Mesenchymal stem cell (in vitro differentiated cells and primary cell): ENCODE data around the gene PPA1.

Source experiments
- DNase-seq: peaks from one replicate; pipeline ENCODE4 v3.0.0-alpha.2; 2013
- H2AFZ ChIP-seq: one replicate; pipeline ENCODE4 v1.6.1; 2013; ENCODE audit warnings: low read depth, mild to moderate bottlenecking, control low read depth, inconsistent platforms, low read length, moderate library complexity
- H2AK5ac ChIP-seq: 2 replicates; pipeline ENCODE4 v1.6.1; 2013; ENCODE audit warnings: low read length, moderate library complexity, mild to moderate bottlenecking, inconsistent platforms; ENCODE audit not compliant: severe bottlenecking
- H2BK120ac ChIP-seq: one replicate; pipeline ENCODE4 v1.6.1; 2013; ENCODE audit warnings: low read depth, mild to moderate bottlenecking, inconsistent platforms, low read length, moderate library complexity
- H2BK12ac ChIP-seq, 2 experiments: one replicate each; pipeline ENCODE4 v1.6.1; 2013; ENCODE audit warnings: inconsistent platforms in 2 of 2, low read length in 2 of 2, mild to moderate bottlenecking in 2 of 2, moderate library complexity in 2 of 2, control low read depth in 1 of 2
- H2BK15ac ChIP-seq: one replicate; pipeline ENCODE4 v1.6.1; 2013; ENCODE audit warnings: mild to moderate bottlenecking, low read depth, inconsistent platforms; ENCODE audit not compliant: poor library complexity, severe bottlenecking
- H2BK5ac ChIP-seq: 2 replicates; pipeline ENCODE4 v1.6.1; 2013; ENCODE audit warnings: low read depth, mild to moderate bottlenecking, low read length, control low read depth, inconsistent platforms; ENCODE audit not compliant: poor library complexity, severe bottlenecking
- H3K14ac ChIP-seq, 2 experiments: one replicate each; pipeline ENCODE4 v1.6.1; 2013; ENCODE audit warnings: inconsistent platforms in 2 of 2, low read length in 2 of 2, control low read depth in 1 of 2, mild to moderate bottlenecking in 1 of 2, moderate library complexity in 1 of 2
- H3K18ac ChIP-seq, 2 experiments: one replicate each; pipeline ENCODE4 v1.6.1; 2013; ENCODE audit warnings: inconsistent platforms in 2 of 2, low read length in 2 of 2, control low read depth in 1 of 2, low read depth in 1 of 2, mild to moderate bottlenecking in 1 of 2
- H3K23ac ChIP-seq, 2 experiments: one replicate each; pipeline ENCODE4 v1.6.1; 2013; ENCODE audit warnings: inconsistent platforms in 2 of 2, low read length in 2 of 2, mild to moderate bottlenecking in 2 of 2, moderate library complexity in 2 of 2, control low read depth in 1 of 2
- H3K27ac ChIP-seq: 2 replicates; pipeline ENCODE4 v1.5.1; 2013; ENCODE audit warnings: mild to moderate bottlenecking, moderate library complexity, low read length, control low read depth, inconsistent platforms; ENCODE audit not compliant: poor library complexity, severe bottlenecking
- H3K27me3 ChIP-seq, 2 experiments: 2 replicates each; pipeline versions ENCODE4 v1.6.1 to v1.7.0; 2013; ENCODE audit warnings: low read length in 2 of 2, mild to moderate bottlenecking in 2 of 2, moderate library complexity in 2 of 2, control low read depth in 1 of 2, inconsistent platforms in 1 of 2; ENCODE audit not compliant: control insufficient read depth in 1 of 2, insufficient read depth in 1 of 2
- H3K36me3 ChIP-seq, 2 experiments: 2 replicates each; pipeline versions ENCODE4 v1.6.1 to v1.7.0; 2013; ENCODE audit warnings: low read length in 2 of 2, control low read depth in 1 of 2, inconsistent platforms in 1 of 2, low read depth in 1 of 2, mild to moderate bottlenecking in 1 of 2; ENCODE audit not compliant: insufficient read depth in 2 of 2, control insufficient read depth in 1 of 2
- H3K4ac ChIP-seq, 2 experiments: one replicate each; pipeline ENCODE4 v1.6.1; 2013; ENCODE audit warnings: inconsistent platforms in 2 of 2, low read length in 2 of 2, mild to moderate bottlenecking in 2 of 2, moderate library complexity in 2 of 2, control low read depth in 1 of 2, low read depth in 1 of 2
- H3K4me1 ChIP-seq: 2 replicates; pipeline ENCODE4 v1.6.1; 2013; ENCODE audit warnings: low read depth, low read length, control low read depth; ENCODE audit not compliant: control insufficient read depth, insufficient read depth
- H3K4me2 ChIP-seq: 2 replicates; pipeline ENCODE4 v1.6.1; 2013; ENCODE audit warnings: low read length, mild to moderate bottlenecking, inconsistent platforms; ENCODE audit not compliant: poor library complexity, severe bottlenecking
- H3K4me3 ChIP-seq, 2 experiments: 2 replicates each; pipeline versions ENCODE4 v1.5.1 to v1.7.0; 2013; ENCODE audit warnings: low read length in 2 of 2, mild to moderate bottlenecking in 2 of 2, control low read depth in 1 of 2, low read depth in 1 of 2; ENCODE audit not compliant: insufficient read depth in 1 of 2
- H3K79me1 ChIP-seq: replicated peaks from 2 replicates; pipeline ENCODE4 v1.6.1; 2013; ENCODE audit warnings: mild to moderate bottlenecking, control low read depth, low read length, inconsistent platforms; ENCODE audit not compliant: poor library complexity, severe bottlenecking
- H3K9ac ChIP-seq: 2 replicates; pipeline ENCODE4 v1.7.0; 2013; ENCODE audit warnings: mild to moderate bottlenecking, low read length, moderate library complexity
- H3K9me3 ChIP-seq: 2 replicates; pipeline ENCODE4 v1.7.0; 2013; ENCODE audit warnings: mild to moderate bottlenecking, low read length; ENCODE audit not compliant: control insufficient read depth
- H4K8ac ChIP-seq: one replicate; pipeline ENCODE4 v1.6.1; 2013; ENCODE audit warnings: inconsistent platforms, mild to moderate bottlenecking, low read length, moderate library complexity
- H4K91ac ChIP-seq: one replicate; pipeline ENCODE4 v1.6.1; 2013; ENCODE audit warnings: mild to moderate bottlenecking, low read length, inconsistent platforms
- WGBS: methylation state at CpG from one replicate; pipeline ENCODE4 v1.1.7; 2013; ENCODE audit warnings: mixed read lengths; 5-methylcytosine and 5-hydroxymethylcytosine counted together

Gene PPA1

DNA sequence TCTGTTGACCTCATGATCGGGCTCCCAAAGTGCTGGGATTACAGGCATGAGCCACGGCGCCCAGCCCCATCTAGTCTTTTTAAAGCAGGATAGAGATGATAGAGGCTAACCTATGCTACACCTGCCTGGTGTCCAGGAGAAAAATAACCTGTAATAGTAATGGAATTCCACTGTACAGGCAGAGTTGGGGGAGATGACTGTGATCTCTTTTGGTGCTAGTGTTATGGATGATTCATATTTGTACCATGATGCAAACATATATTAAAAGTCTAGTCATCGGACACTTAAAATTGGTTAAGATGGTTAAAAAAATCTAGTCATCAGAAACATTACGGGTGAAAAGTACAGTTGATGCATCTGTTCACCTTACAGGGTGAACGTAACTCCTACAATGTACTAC lies 56.8 kb downstream of the PPA1 start:
- no peak overlapping the region for H2AFZ ChIP-seq
- no peak overlapping the region for H4K91ac ChIP-seq
- H3K4ac ChIP-seq, result no peak overlapping the region
- H2BK15ac ChIP-seq, result no peak overlapping the region
- H3K27me3 ChIP-seq, result no peaks in the 10 kb centered on the region
- H4K8ac ChIP-seq, result no peak overlapping the region
- H3K9ac ChIP-seq, result no peak overlapping the region
- H3K9me3 ChIP-seq, result peaks cover 10% of the 10 kb centered on the region
- no peak overlapping the region for H3K18ac ChIP-seq
- DNase-seq, result no peak
- no peaks in the 10 kb centered on the region for H3K36me3 ChIP-seq
- no peak overlapping the region for H3K27ac ChIP-seq
- H2BK5ac ChIP-seq, result no peak overlapping the region
- H3K4me2 ChIP-seq, result no peak overlapping the region
- WGBS, result 64% methylated on average over 3 of the region's 6 CpGs
- no peak overlapping the region for H3K4me3 ChIP-seq
- H2BK120ac ChIP-seq, result no peak overlapping the region
- no peak overlapping the region for H3K23ac ChIP-seq
- no peak overlapping the region for H2AK5ac ChIP-seq
- no peaks in the 10 kb centered on the region for H3K4me1 ChIP-seq
- no peaks in the 10 kb centered on the region for H3K79me1 ChIP-seq
- H2BK12ac ChIP-seq, result no peak overlapping the region
- H3K14ac ChIP-seq, result no peak overlapping the region

GRCh38 chr10:70175516-70175915 lies 57.7 kb downstream of the PPA1 start:
- no peak overlapping the region for H3K4ac ChIP-seq
- no peaks in the 10 kb centered on the region for H3K27me3 ChIP-seq
- no peak overlapping the region for H2BK120ac ChIP-seq
- H3K23ac ChIP-seq, result no peak overlapping the region
- H2AFZ ChIP-seq, result no peak overlapping the region
- no peaks in the 10 kb centered on the region for H3K36me3 ChIP-seq
- no peak overlapping the region for H3K4me3 ChIP-seq
- no peak overlapping the region for H3K4me2 ChIP-seq
- no peak overlapping the region for H4K8ac ChIP-seq
- no peak overlapping the region for H3K18ac ChIP-seq
- H3K9ac ChIP-seq, result no peak overlapping the region
- 90% methylated on average over 1 of the region's 3 CpGs for WGBS
- H3K4me1 ChIP-seq, result no peaks in the 10 kb centered on the region
- no peak overlapping the region for H3K14ac ChIP-seq
- peaks cover 10% of the 10 kb centered on the region for H3K9me3 ChIP-seq
- no peak overlapping the region for H2AK5ac ChIP-seq
- H4K91ac ChIP-seq, result no peak overlapping the region
- no peak overlapping the region for H2BK5ac ChIP-seq
- H2BK15ac ChIP-seq, result no peak overlapping the region
- no peak overlapping the region for H3K27ac ChIP-seq
- H2BK12ac ChIP-seq, result no peak overlapping the region
- no peaks in the 10 kb centered on the region for H3K79me1 ChIP-seq
- DNase-seq, result no peak

DNA sequence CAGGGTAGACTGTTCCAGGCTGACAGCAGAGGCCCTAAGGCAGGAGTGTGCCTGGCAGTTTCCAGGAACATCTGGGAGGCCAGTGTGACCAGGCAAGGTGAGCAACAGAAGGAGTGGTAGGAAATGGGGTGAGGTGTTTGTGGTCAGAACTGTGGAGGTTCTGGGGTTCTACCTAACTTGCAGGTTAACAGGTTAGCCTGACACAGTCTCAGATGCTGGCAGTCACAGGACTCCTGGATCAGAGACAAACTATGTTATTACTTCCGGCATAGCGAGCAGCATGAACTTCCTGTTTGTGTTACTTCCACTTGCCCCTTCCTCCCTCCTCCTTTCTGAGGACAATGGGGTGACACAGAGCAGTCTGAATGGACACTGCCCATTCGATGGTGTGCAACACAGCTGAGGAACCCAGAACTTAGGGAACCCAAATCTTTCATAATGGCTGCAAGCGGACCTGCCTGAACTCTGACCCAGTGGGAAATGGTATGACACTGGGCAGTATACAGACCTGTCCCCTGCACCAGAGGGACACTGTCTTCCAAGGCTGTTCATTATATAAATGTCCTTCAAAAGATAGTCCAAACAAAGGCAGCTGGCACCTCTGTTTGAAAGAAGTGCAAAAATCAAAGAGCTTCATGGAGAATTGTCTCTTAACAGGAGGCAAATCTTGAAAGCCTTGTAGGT lies 59.0 kb downstream of the PPA1 start:
- H3K9ac ChIP-seq, result no peak overlapping the region
- H3K79me1 ChIP-seq, result no peaks in the 10 kb centered on the region
- no peak overlapping the region for H2BK120ac ChIP-seq
- no peak overlapping the region for H2BK5ac ChIP-seq
- H2AK5ac ChIP-seq, result no peak overlapping the region
- H3K27me3 ChIP-seq, result no peaks in the 10 kb centered on the region
- peak overlapping the region; percentile 33 for H2AFZ ChIP-seq
- no peaks in the 10 kb centered on the region for H3K9me3 ChIP-seq
- H3K4me2 ChIP-seq, result no peak overlapping the region
- no peaks in the 10 kb centered on the region for H3K36me3 ChIP-seq
- H3K4me1 ChIP-seq, result no peaks in the 10 kb centered on the region
- peak overlapping the region; percentile 83 for H4K8ac ChIP-seq
- no peak overlapping the region for H2BK15ac ChIP-seq
- no peak overlapping the region for H4K91ac ChIP-seq
- DNase-seq, result no peak
- H3K18ac ChIP-seq, result peak overlapping the region; percentile 30 to 46
- H2BK12ac ChIP-seq, result peak overlapping the region in 1 of 2 experiments; percentile 2
- H3K4ac ChIP-seq, result peak overlapping the region in 1 of 2 experiments; percentile 2
- H3K27ac ChIP-seq, result no peak overlapping the region
- no peak overlapping the region for H3K14ac ChIP-seq
- no peak overlapping the region for H3K23ac ChIP-seq
- WGBS, result 62% methylated on average over 4 of the region's 4 CpGs
- no peak overlapping the region for H3K4me3 ChIP-seq

DNA sequence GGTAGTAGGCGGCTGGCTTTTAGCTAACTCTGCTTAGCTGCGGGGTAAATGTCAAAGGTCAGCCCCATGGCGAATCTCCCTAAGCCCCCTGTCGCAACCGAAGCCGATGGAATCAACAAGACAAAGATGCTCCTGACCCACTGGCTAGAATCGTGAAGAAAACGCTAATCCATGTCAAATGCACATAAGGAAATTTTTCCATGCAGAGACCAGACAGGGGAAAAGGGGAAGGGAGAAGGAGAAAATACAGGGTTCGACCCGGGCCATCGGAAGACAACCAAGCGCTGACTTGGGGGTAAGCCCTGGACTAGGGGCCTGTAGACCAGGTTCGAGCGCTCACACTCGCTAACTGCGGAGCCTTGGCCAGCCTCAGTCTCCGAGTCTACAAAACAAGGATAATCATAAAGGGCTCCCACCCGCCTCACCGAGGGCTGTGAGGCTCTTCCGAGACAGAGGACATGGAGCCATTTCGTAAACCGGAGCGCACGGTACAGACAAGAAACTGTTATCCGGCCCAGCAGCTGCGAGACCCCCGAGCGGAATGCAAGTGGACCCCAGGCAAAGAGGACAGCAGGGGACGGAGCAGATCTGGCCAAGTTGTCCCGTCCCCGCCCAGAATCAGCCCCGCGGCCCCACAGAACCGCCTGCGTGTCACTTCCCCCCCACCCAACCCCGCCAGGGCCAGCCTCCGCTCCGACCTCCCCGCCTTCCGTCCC lies 63.4 kb downstream of the PPA1 start:
- Histone ChIP-seq H2AFZ (no peak overlapping the region), H4K8ac (peak overlapping the region; percentile 94), H3K14ac (peak overlapping the region in 1 of 2 experiments; percentile 44), H4K91ac (peak overlapping the region; percentile 52), H3K9me3 (no peaks in the 10 kb centered on the region), H3K23ac (peak overlapping the region in 1 of 2 experiments; percentile 89), H2BK120ac (peak overlapping the region; percentile 56), H3K27ac (peak overlapping the region; percentile 70), H3K36me3 (peaks cover 0 to 29% of the 10 kb centered on the region in 2 experiments), H3K4me1 (peaks cover 4% of the 10 kb centered on the region), H2BK12ac (no peak overlapping the region), H3K4me3 (peak overlapping the region; percentile 98 to 99), H3K4ac (peak overlapping the region; percentile 35 to 98), H3K9ac (peak overlapping the region; percentile 99), H3K4me2 (peak overlapping the region; percentile 82), H2BK15ac (no peak overlapping the region), H3K79me1 (no peaks in the 10 kb centered on the region), H3K18ac (peak overlapping the region; percentile 85 to 98), H3K27me3 (no peaks in the 10 kb centered on the region), H2BK5ac (no peak overlapping the region), H2AK5ac (peak overlapping the region; percentile 71)
- 1% methylated on average over 39 of the region's 40 CpGs for WGBS
- DNase-seq, result peak; percentile 45
